Measurements from ENCODE around the gene SPHKAP. TPM values are rescaled to one million over a fixed set of nuclear protein-coding genes. Genes with fewer than 3 reads are reported as not detected.
"Not testable (repeated sequence)": the region's sequence is repeated elsewhere in the genome, so short reads cannot be mapped to it uniquely, and the experiment has no call there.

Gene SPHKAP
- total RNA-seq, 2 donors from 2014 or later, result not detected

- H3K27me3 Mint-ChIP-seq, result no peaks in the 10 kb centered on the region
- no peaks in the 10 kb centered on the region for H3K36me3 Mint-ChIP-seq (ENCODE audit: low read depth)
- H3K4me3 Mint-ChIP-seq, result no peak overlapping the region
- H3K9me3 Mint-ChIP-seq, result no peaks in the 10 kb centered on the region
- no peaks in the 10 kb centered on the region for H3K4me1 Mint-ChIP-seq
- ATAC-seq (replicated peaks), result no peak
- no peak overlapping the region for H3K27ac Mint-ChIP-seq
These were observed 55.1 kb downstream of the SPHKAP start for GRCh38 chr2:228126401-228126800.

DNA sequence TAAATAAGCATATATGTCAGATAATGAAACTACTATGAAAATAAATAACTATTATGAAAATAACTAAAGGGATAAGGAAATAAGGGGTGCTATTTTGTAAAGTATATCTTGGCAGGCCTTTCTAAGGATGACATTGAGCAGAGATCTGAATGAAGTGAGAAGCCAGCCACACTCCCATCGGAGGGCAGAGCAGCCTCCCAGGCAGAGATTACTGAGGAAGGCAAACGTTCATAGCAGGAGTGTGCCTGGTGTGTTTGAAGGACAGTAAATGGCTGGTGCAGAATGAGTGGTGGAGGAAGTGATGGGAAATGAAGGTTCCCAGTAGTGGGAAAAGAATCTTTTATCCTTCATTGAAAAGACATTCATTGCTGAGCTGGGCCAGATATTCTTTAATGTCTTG lies 62.5 kb downstream of the SPHKAP start:
- Mint-ChIP-seq H3K4me3 (no peak overlapping the region), H3K27ac (no peak overlapping the region), H3K9me3 (no peaks in the 10 kb centered on the region), H3K27me3 (peaks cover 3% of the 10 kb centered on the region), H3K36me3 (ENCODE audit: low read depth) (no peaks in the 10 kb centered on the region), H3K4me1 (no peaks in the 10 kb centered on the region)
- ATAC-seq (replicated peaks), result no peak

GRCh38 chr2:228107846-228108245 lies 73.6 kb downstream of the SPHKAP start:
- Mint-ChIP-seq H3K4me3 (no peak overlapping the region), H3K4me1 (no peaks in the 10 kb centered on the region), H3K36me3 (ENCODE audit: low read depth) (no peaks in the 10 kb centered on the region), H3K27me3 (peaks cover 3% of the 10 kb centered on the region), H3K9me3 (no peaks in the 10 kb centered on the region), H3K27ac (no peak overlapping the region)
- no peak for ATAC-seq (replicated peaks)

GRCh38 chr2:228105526-228106250 lies 75.8 kb downstream of the SPHKAP start:
- no peaks in the 10 kb centered on the region for H3K36me3 Mint-ChIP-seq (ENCODE audit: low read depth)
- peaks cover 4% of the 10 kb centered on the region for H3K9me3 Mint-ChIP-seq
- peaks cover 3% of the 10 kb centered on the region for H3K27me3 Mint-ChIP-seq
- H3K27ac Mint-ChIP-seq, result no peak overlapping the region
- no peak overlapping the region for H3K4me3 Mint-ChIP-seq
- peak; percentile 65 for ATAC-seq (replicated peaks)
- H3K4me1 Mint-ChIP-seq, result no peaks in the 10 kb centered on the region

GRCh38 chr2:228104215-228104614 lies 77.3 kb downstream of the SPHKAP start:
- Mint-ChIP-seq H3K9me3 (peaks cover 11% of the 10 kb centered on the region), H3K36me3 (ENCODE audit: low read depth) (no peaks in the 10 kb centered on the region), H3K4me3 (no peak overlapping the region), H3K4me1 (no peaks in the 10 kb centered on the region), H3K27me3 (peaks cover 3% of the 10 kb centered on the region), H3K27ac (no peak overlapping the region)
- no peak for ATAC-seq (replicated peaks)

DNA sequence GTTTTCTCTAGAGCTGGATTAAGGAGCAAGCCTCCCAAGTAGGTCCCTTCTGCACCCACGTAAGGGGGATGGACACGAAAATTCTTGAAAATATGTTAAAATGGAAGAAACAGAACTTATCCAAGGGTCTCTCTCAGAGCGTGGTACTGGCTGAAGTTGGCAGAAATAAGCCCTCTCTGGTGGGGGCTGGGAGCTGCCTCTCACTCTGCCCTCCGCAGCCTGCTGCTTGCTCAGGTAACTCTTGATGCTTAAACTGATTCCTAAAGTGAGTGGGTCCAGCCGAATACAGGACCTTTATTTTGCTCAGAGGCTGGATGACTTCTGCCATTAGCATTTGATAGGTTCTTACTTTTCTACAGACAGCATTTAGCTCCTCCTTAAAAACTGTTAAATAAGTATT lies 78.1 kb downstream of the SPHKAP start:
- H3K36me3 Mint-ChIP-seq (ENCODE audit: low read depth), result no peaks in the 10 kb centered on the region
- peaks cover 15% of the 10 kb centered on the region for H3K9me3 Mint-ChIP-seq
- no peak for ATAC-seq (replicated peaks)
- peaks cover 3% of the 10 kb centered on the region for H3K27me3 Mint-ChIP-seq
- H3K4me3 Mint-ChIP-seq, result no peak overlapping the region
- no peak overlapping the region for H3K27ac Mint-ChIP-seq
- H3K4me1 Mint-ChIP-seq, result no peaks in the 10 kb centered on the region

GRCh38 chr2:228102949-228103348 lies 78.5 kb downstream of the SPHKAP start:
- no peak overlapping the region for H3K4me3 Mint-ChIP-seq
- peak; percentile 90 for ATAC-seq (replicated peaks)
- no peaks in the 10 kb centered on the region for H3K36me3 Mint-ChIP-seq (ENCODE audit: low read depth)

GRCh38 chr2:228094377-228094921 lies 87.0 kb downstream of the SPHKAP start:
- Mint-ChIP-seq H3K27ac (no peak overlapping the region), H3K4me3 (no peak overlapping the region), H3K4me1 (no peaks in the 10 kb centered on the region), H3K27me3 (no peaks in the 10 kb centered on the region), H3K36me3 (ENCODE audit: low read depth) (no peaks in the 10 kb centered on the region), H3K9me3 (peaks cover 6% of the 10 kb centered on the region)
- no peak for ATAC-seq (replicated peaks)

More at GRCh38 chr2:228102949-228103348, 78.5 kb downstream of the SPHKAP start:
- Mint-ChIP-seq H3K27me3 (peaks cover 3% of the 10 kb centered on the region), H3K27ac (no peak overlapping the region), H3K4me1 (no peaks in the 10 kb centered on the region), H3K9me3 (peaks cover 15% of the 10 kb centered on the region)

- Mint-ChIP-seq H3K4me3 (no peak overlapping the region), H3K4me1 (no peaks in the 10 kb centered on the region), H3K36me3 (ENCODE audit: low read depth) (no peaks in the 10 kb centered on the region), H3K27me3 (no peaks in the 10 kb centered on the region), H3K27ac (no peak overlapping the region), H3K9me3 (peaks cover 7% of the 10 kb centered on the region)
- no peak for ATAC-seq (replicated peaks)
These were observed 89.4 kb downstream of the SPHKAP start for GRCh38 chr2:228092056-228092455.

GRCh38 chr2:228086561-228086960 lies 94.9 kb downstream of the SPHKAP start:
- H3K27ac Mint-ChIP-seq, result no peak overlapping the region
- ATAC-seq (replicated peaks), result no peak
- H3K4me3 Mint-ChIP-seq, result no peak overlapping the region
- no peaks in the 10 kb centered on the region for H3K36me3 Mint-ChIP-seq (ENCODE audit: low read depth)
- no peaks in the 10 kb centered on the region for H3K27me3 Mint-ChIP-seq
- peaks cover 7% of the 10 kb centered on the region for H3K9me3 Mint-ChIP-seq
- no peaks in the 10 kb centered on the region for H3K4me1 Mint-ChIP-seq

DNA sequence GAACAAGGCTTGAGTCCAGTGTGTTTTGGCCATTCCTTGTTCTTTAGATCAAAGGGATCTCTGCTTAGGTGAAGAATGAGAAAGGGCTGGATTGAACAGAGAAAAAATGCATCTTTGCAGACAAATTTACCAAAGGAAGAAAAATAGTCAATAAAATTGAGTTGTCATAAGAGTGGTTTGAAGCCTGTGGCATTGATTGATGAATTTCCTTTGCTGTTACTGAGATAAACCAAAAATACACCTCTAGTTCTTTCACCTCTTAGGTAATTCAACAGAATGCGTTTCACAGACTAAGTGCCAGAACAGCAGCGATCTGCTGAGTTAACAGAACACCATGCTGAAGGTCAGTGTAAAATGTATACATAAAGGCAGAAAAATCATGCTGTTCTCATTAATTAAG lies 96.8 kb downstream of the SPHKAP start:
- no peaks in the 10 kb centered on the region for H3K36me3 Mint-ChIP-seq (ENCODE audit: low read depth)
- H3K4me1 Mint-ChIP-seq, result no peaks in the 10 kb centered on the region
- peaks cover 3% of the 10 kb centered on the region for H3K27me3 Mint-ChIP-seq
- peaks cover 7% of the 10 kb centered on the region for H3K9me3 Mint-ChIP-seq
- H3K27ac Mint-ChIP-seq, result no peak overlapping the region
- ATAC-seq (replicated peaks), result no peak
- H3K4me3 Mint-ChIP-seq, result no peak overlapping the region

DNA sequence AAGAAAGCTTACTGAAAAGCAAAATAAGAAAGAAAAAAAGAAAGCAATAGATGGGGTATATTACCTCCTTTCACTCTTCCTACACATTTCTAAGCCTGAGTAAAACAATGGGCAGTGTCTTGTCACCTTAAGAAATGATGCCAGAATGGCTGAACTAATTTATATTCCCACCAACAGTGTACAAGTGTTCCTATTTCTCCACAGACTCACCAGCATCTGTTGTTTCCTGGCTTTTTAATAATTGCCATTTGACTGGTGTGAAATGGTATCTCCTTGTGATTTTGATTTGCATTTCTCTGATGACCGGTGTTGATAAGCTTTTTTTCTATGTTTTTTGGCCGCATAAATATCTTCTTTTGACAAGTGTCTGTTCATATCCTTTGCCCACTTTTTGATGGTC lies 98.4 kb downstream of the SPHKAP start:
- H3K9me3 Mint-ChIP-seq, result no peaks in the 10 kb centered on the region
- ATAC-seq (replicated peaks), result no peak
- H3K4me1 Mint-ChIP-seq, result no peaks in the 10 kb centered on the region
- H3K36me3 Mint-ChIP-seq (ENCODE audit: low read depth), result no peaks in the 10 kb centered on the region
- H3K27ac Mint-ChIP-seq, result no peak overlapping the region
- H3K27me3 Mint-ChIP-seq, result peaks cover 3% of the 10 kb centered on the region
- no peak overlapping the region for H3K4me3 Mint-ChIP-seq

DNA sequence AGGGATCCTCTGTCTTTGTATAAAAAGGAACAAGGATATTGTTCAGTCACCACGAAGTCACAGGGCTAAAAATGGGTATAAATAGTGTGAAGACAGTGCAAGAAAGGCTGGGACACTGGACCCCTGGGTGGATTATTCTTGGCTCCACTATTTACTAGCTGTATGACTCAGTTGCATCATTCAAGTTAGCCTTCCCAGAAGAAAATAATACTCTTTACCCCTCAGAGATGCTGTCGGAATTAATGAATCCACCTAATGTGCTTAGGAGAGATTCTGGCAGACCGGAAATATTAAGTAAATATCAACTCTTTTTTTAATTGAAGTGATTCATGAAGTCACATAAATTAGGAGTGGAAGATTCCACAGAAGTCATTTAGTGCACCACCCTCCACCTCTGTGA lies 98.9 kb downstream of the SPHKAP start:
- Mint-ChIP-seq H3K4me1 (no peaks in the 10 kb centered on the region), H3K4me3 (no peak overlapping the region), H3K9me3 (no peaks in the 10 kb centered on the region), H3K36me3 (ENCODE audit: low read depth) (no peaks in the 10 kb centered on the region), H3K27ac (no peak overlapping the region), H3K27me3 (peaks cover 3% of the 10 kb centered on the region)
- ATAC-seq (replicated peaks), result no peak

DNA sequence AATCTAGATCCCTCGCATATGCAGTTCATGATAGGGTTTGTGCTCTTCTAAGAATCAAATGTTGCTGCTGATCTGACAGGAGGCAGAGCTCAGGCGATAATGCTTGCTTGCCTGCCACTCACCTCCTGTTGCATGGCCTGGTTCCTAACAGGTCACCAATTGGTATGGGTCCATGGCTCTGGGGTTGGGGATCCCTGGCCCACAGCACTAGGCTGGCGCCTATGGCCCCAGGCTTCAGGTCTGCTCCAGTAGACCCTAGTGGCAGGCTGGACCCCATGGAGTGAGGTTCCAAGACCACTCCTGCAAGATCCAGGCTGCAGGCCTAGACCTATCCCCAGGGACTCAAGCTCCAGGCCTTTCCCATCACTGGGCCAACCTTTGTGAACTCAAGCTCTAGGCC lies 102.3 kb downstream of the SPHKAP start:
- no peak overlapping the region for H3K4me3 Mint-ChIP-seq
- ATAC-seq (replicated peaks), result no peak
- H3K4me1 Mint-ChIP-seq, result no peaks in the 10 kb centered on the region
- peaks cover 9% of the 10 kb centered on the region for H3K27me3 Mint-ChIP-seq
- H3K9me3 Mint-ChIP-seq, result no peaks in the 10 kb centered on the region
- H3K36me3 Mint-ChIP-seq (ENCODE audit: low read depth), result no peaks in the 10 kb centered on the region
- H3K27ac Mint-ChIP-seq, result no peak overlapping the region

DNA sequence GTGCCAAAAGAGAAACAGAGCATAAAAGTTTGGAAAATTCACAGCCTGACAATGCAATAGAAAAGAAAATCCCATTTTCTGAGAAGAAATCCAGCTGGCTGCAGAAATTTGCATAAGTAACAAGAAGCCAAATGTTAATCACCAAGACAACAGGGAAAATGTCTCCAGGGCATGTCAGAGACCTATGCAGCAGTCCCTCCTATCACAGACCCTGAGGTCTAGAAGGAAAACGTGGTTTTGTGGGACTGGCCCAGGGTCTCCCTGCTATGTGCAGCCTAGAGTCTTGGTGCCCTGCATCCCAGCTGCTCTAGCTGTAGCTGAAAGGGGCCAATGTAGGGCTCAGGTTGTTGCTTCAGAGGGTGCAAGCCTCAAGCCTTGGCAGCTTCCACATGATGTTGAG lies 104.8 kb downstream of the SPHKAP start:
- not testable (repeated sequence) for H3K27me3 Mint-ChIP-seq; H3K27ac Mint-ChIP-seq; H3K9me3 Mint-ChIP-seq; H3K4me3 Mint-ChIP-seq; ATAC-seq (replicated peaks); H3K4me1 Mint-ChIP-seq; H3K36me3 Mint-ChIP-seq (ENCODE audit: low read depth)

Measured in activated T-helper 17 cell treated with anti-CD3 and anti-CD28 coated beads, Interleukin-2, amount 50 U/mL, for 72 hours (primary cell).